Measurements from ENCODE around the gene HES5.

DNA sequence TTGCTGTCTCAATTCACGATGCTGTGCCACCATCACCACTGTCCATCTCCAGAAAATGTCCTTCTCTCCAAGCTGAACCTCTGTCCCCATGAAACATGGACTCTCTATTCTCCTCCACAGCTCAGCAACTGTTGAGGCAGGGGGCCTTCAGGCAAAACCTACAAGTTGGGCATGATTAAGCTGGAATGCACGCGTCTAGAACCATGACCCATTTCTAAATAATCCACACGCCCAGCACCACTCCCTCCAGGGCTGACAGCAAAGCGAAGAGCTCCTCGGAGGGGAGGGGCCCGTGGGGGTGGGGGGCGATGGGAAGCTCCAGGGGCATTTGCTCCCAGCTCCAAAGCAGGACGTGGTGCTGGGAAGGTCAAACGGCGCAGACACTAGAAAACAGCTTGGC lies 3.3 kb upstream of the HES5 start:
- TF ChIP-seq POLR2A (IDR thresholded peaks at IDR 0.05; ENCODE audit: low read depth, low read length) = no peak
- no peak for TF ChIP-seq BHLHE40 (IDR thresholded peaks at IDR 0.05; ENCODE audit: low read depth, low read length)
- TF ChIP-seq, protein P1, sequence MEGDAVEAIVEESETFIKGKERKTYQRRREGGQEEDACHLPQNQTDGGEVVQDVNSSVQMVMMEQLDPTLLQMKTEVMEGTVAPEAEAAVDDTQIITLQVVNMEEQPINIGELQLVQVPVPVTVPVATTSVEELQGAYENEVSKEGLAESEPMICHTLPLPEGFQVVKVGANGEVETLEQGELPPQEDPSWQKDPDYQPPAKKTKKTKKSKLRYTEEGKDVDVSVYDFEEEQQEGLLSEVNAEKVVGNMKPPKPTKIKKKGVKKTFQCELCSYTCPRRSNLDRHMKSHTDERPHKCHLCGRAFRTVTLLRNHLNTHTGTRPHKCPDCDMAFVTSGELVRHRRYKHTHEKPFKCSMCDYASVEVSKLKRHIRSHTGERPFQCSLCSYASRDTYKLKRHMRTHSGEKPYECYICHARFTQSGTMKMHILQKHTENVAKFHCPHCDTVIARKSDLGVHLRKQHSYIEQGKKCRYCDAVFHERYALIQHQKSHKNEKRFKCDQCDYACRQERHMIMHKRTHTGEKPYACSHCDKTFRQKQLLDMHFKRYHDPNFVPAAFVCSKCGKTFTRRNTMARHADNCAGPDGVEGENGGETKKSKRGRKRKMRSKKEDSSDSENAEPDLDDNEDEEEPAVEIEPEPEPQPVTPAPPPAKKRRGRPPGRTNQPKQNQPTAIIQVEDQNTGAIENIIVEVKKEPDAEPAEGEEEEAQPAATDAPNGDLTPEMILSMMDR (conservative IDR thresholded peaks at IDR 0.05; ENCODE audit: low read depth, low read length) = no peak
- no peak for TF ChIP-seq SMC3 (IDR thresholded peaks at IDR 0.05; ENCODE audit: low read depth, low read length)
- TF ChIP-seq MXI1 (IDR thresholded peaks at IDR 0.05; ENCODE audit: borderline replicate concordance, low read depth, low read length) = no peak
